Tibial nerve (tissue), 3 donors: ENCODE data around the gene POU6F1.

Experiments
- CTCF ChIP-seq, 5 experiments: fragments of 200-600 bp in 3 of 5; fragments of 450-650 bp in 2 of 5; sonication (generic) in 3 of 5; IDR thresholded peaks; one replicate each; pipeline ENCODE4 v1.5.1; 2016 to 2019; ENCODE audit warnings: antibody characterized with exemption in 5 of 5, mild to moderate bottlenecking in 3 of 5, moderate library complexity in 2 of 5
- POLR2A ChIP-seq, 2 donors: fragments of 450-650 bp; IDR thresholded peaks; one replicate each; pipeline ENCODE4 v1.6.1; 2017; ENCODE audit warnings: antibody characterized with exemption in 2 of 2, mild to moderate bottlenecking in 2 of 2, moderate library complexity in 2 of 2

- no peak for TF ChIP-seq CTCF (IDR thresholded peaks at IDR 0.05)
- no peak for TF ChIP-seq POLR2A (IDR thresholded peaks at IDR 0.05)
These were observed 11.4 kb upstream of the POU6F1 start for GRCh38 chr12:51229116-51229809.
